Measurements from ENCODE around the gene CCDC27. TPM values are rescaled to one million over a fixed set of nuclear protein-coding genes. Genes with fewer than 3 reads are reported as not detected.
A peak's percentile ranks its signal among the peaks of the same experiment; 100 is the strongest.

The CCDC27 gene
- total RNA-seq, 1 experiment from 2014 or later: not detected

DNA sequence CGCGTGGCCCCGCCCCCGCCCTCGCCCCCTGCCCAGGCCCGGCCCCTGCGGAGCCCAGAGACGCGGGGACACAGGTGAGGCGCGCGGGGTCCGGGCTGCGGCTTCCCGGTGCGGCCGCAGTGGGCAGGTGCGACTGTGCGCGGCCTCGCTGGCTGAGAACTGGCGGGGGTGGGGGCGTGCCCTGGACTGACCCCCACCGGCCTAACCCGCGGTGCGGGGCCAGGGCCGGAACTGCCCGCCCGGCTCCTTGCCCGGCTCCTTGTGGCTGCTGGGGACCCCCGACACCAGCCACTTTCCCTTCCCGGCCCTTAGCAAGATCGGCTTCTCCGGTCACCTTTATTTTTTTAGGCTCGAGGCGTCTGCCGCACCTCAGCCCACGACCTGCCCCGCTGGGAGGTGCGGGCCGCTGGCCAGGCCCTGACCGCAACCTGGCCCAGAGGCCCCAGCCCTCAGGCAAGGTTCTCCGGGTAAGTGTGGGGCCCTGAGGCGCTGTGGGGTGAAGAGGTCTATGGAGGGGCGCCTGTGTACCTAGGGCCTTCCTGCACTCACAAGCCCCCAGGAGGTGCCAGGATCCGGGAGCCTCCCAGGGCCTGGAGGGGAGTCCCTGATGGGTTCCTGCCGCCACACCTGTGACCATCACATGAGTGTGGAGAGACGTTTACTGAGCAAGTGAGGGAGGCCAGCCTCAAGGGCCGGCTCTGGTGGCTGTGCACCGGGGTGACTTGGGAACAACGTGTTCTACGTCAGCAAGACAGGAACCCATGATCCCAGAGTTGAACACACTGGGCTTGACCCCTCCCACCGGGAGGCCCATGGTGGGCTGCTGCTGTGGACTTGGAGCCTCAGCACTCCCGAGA is 20.7 kb downstream of the CCDC27 start, which contains the start of gene SMIM1:
SMIM1 (plus strand) TSS at position 35 of the 857 bp plus-strand sequence. CDS start 2,625 bp downstream, outside the sequence.
- DNase-seq (ENCODE audit: low read depth, low spot score) (no peak), ATAC-seq (peak; percentile 39)
- Histone ChIP-seq H3K9me3 (ENCODE audit: control insufficient read depth in 1 of 2, insufficient read depth in 1 of 2, low read depth in 1 of 2, low read length in 2 of 2) (no peaks in the 10 kb centered on the region), H3K27ac (ENCODE audit: low read depth, low read length) (peak within 1 kb of the TSS; percentile 69; the same call in 1 of the 2 replicates), H2AFZ (ENCODE audit: low read depth, low read length, poor library complexity, severe bottlenecking) (no peak within 1 kb of the TSS), H3K4me1 (ENCODE audit: control insufficient read depth in 1 of 2, insufficient read depth in 2 of 2, low read length in 2 of 2) (peaks cover 31 to 44% of the 10 kb centered on the region in 2 experiments), H3K79me2 (ENCODE audit: insufficient read depth, low read length) (no peaks in the 10 kb centered on the region), H3K9ac (ENCODE audit: low read length) (peak within 1 kb of the TSS; percentile 64), H3K9me2 (ENCODE audit: insufficient read depth) (no peaks in the 10 kb centered on the region), H3K27me3 (ENCODE audit: insufficient read depth, low read length) (no peaks in the 10 kb centered on the region), H3K36me3 (ENCODE audit: control insufficient read depth in 1 of 2, insufficient read depth in 2 of 2, low read length in 2 of 2) (no peaks in the 10 kb centered on the region), H3K4me2 (ENCODE audit: low read length) (peak within 1 kb of the TSS; percentile 87), H4K20me1 (ENCODE audit: insufficient read depth) (no peaks in the 10 kb centered on the region), H3K4me3 (replicated peaks in 1 of 2; ENCODE audit: low read depth in 1 of 2, low read length in 2 of 2) (peak within 1 kb of the TSS; percentile 52 to 67)
- TSS peak; percentile 44 for BruUV-seq (replicated peaks)
- ChIA-PET RAD21 (ENCODE audit: low non-redundant PET in 1 of 2, low total read pairs in 2 of 2, uncharacterized antibody in 2 of 2, unreplicated experiment in 2 of 2) (no interaction called here), CTCF (no interaction called here), POLR2A (no interaction called here)
- no peak for TF ChIP-seq RAD21 (IDR thresholded peaks at IDR 0.05; ENCODE audit: low read depth)
- TF ChIP-seq ZFX (IDR thresholded peaks at IDR 0.05): peak; percentile 7; the same call in 1 of the 2 replicates
- TF ChIP-seq YY1 (IDR thresholded peaks at IDR 0.05; ENCODE audit: extremely low read depth, insufficient replicate concordance, low read depth, low read length): no peak
- intact Hi-C loops (cut with micrococcal nuclease): no loop called here

DNA sequence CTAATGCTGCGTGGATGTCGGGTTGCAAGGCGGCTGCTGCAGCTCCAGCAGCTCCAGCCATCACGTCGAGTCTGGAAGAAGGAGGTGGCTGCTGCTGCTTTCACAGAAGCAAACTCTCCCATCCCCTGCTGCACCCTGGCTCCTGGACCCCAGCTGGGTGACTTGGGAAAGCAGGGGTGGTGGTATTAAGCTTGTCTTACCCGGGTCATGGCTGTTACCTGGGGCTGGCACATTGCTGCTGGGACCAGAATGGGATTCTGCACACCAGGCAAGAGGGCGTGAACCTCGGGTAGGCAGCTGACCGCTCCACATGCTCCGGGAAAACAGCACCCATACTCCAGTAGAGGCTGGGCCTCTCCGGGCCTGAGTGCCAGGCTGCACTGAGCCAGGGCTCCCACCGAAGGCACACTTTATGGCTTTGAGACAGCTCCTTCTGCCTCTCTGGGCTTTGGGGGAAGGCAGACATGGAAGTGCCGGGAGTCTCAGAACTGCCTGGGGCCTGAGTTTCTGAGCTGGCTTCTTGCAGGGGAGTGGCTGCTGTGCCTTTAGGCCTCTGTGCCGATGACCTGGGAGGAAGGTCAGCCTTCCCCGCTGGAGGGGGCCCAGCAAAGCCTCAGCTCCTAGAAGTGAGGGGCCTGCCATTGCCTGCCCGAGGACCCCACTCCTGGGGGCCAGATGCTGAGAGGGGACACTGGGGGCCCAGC is 21.5 kb downstream of the CCDC27 start:
- ChIA-PET POLR2A (no interaction called here), RAD21 (ENCODE audit: low non-redundant PET in 1 of 2, low total read pairs in 2 of 2, uncharacterized antibody in 2 of 2, unreplicated experiment in 2 of 2) (no interaction called here), CTCF (interaction anchor here (1.5 kb wide), 1 partner anchor 321 kb away, joined by 3 read pairs; no protein-coding TSS in a partner anchor)
- Histone ChIP-seq H3K79me2 (ENCODE audit: insufficient read depth, low read length) (no peaks in the 10 kb centered on the region), H3K9me3 (ENCODE audit: control insufficient read depth in 1 of 2, insufficient read depth in 1 of 2, low read depth in 1 of 2, low read length in 2 of 2) (no peaks in the 10 kb centered on the region), H2AFZ (ENCODE audit: low read depth, low read length, poor library complexity, severe bottlenecking) (no peak overlapping the region), H3K4me2 (ENCODE audit: low read length) (peak overlapping the region; percentile 86), H3K27ac (ENCODE audit: low read depth, low read length) (no peak overlapping the region), H3K36me3 (ENCODE audit: control insufficient read depth in 1 of 2, insufficient read depth in 2 of 2, low read length in 2 of 2) (no peaks in the 10 kb centered on the region; a peak in 1 of 4 replicates), H3K9me2 (ENCODE audit: insufficient read depth) (no peaks in the 10 kb centered on the region), H3K9ac (ENCODE audit: low read length) (peak overlapping the region; percentile 59; the same call in 1 of the 2 replicates), H3K4me3 (replicated peaks in 1 of 2; ENCODE audit: low read depth in 1 of 2, low read length in 2 of 2) (peak overlapping the region; percentile 52 to 67; a peak in 3 of 4 replicates), H4K20me1 (ENCODE audit: insufficient read depth) (no peaks in the 10 kb centered on the region), H3K4me1 (ENCODE audit: control insufficient read depth in 1 of 2, insufficient read depth in 2 of 2, low read length in 2 of 2) (peaks cover 31 to 44% of the 10 kb centered on the region in 2 experiments), H3K27me3 (ENCODE audit: insufficient read depth, low read length) (no peaks in the 10 kb centered on the region)
- intact Hi-C loops (cut with micrococcal nuclease): no loop called here
- ATAC-seq: no peak
- no TSS peak for BruUV-seq (replicated peaks)
- no peak for DNase-seq (ENCODE audit: low read depth, low spot score)
- TF ChIP-seq JUND (IDR thresholded peaks at IDR 0.05): no peak
- TF ChIP-seq POLR2A (IDR thresholded peaks at IDR 0.05; ENCODE audit: borderline replicate concordance, extremely low read depth, insufficient read depth, insufficient read length): no peak
- no peak for TF ChIP-seq EZH2 (IDR thresholded peaks at IDR 0.05)
- no peak for TF ChIP-seq CBX3 (IDR thresholded peaks at IDR 0.05; ENCODE audit: low read depth)
- no peak for TF ChIP-seq ELF1 (IDR thresholded peaks at IDR 0.05; ENCODE audit: borderline replicate concordance, low read depth)
- TF ChIP-seq SP1 (IDR thresholded peaks at IDR 0.05; ENCODE audit: low read depth): no peak
- TF ChIP-seq CEBPB (IDR thresholded peaks at IDR 0.05; ENCODE audit: low read depth): no peak
- TF ChIP-seq, protein P1, sequence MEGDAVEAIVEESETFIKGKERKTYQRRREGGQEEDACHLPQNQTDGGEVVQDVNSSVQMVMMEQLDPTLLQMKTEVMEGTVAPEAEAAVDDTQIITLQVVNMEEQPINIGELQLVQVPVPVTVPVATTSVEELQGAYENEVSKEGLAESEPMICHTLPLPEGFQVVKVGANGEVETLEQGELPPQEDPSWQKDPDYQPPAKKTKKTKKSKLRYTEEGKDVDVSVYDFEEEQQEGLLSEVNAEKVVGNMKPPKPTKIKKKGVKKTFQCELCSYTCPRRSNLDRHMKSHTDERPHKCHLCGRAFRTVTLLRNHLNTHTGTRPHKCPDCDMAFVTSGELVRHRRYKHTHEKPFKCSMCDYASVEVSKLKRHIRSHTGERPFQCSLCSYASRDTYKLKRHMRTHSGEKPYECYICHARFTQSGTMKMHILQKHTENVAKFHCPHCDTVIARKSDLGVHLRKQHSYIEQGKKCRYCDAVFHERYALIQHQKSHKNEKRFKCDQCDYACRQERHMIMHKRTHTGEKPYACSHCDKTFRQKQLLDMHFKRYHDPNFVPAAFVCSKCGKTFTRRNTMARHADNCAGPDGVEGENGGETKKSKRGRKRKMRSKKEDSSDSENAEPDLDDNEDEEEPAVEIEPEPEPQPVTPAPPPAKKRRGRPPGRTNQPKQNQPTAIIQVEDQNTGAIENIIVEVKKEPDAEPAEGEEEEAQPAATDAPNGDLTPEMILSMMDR (IDR thresholded peaks at IDR 0.05 in 2 of 3, conservative IDR thresholded peaks at IDR 0.05 in 1 of 3; ENCODE audit: borderline replicate concordance in 1 of 3, insufficient read depth in 1 of 3, low read depth in 2 of 3, low read length in 2 of 3): no peak
- TF ChIP-seq POLR2AphosphoS5 (IDR thresholded peaks at IDR 0.05; ENCODE audit: low read depth, low read length): no peak
- TF ChIP-seq SIN3A (IDR thresholded peaks at IDR 0.05; ENCODE audit: low read depth): no peak

Measured in HCT116 (cell line).